Right lobe of liver (tissue), 4 donors: Measurements from ENCODE around the gene RPL4.

ENCODE experiments used
- CTCF ChIP-seq, 4 donors: fragments of 200-600 bp in 3 of 4; fragments of 450-650 bp in 1 of 4; IDR thresholded peaks; one replicate each; pipeline versions ENCODE4 v1.5.1 to v1.8.0; 2016 to 2022; ENCODE audit warnings: antibody characterized with exemption in 4 of 4, mild to moderate bottlenecking in 2 of 4
- POLR2A ChIP-seq: fragments of 450-650 bp; IDR thresholded peaks from one replicate; pipeline ENCODE4 v1.6.1; 2017; ENCODE audit warnings: antibody characterized with exemption, mild to moderate bottlenecking
- donor health status: DM: no; HTN: no; CAD: no.
- donor health status: DM: no; HTN: no; CAD: no.
- donor health status: DM: no; HTN: yes; CAD: no.

GRCh38 chr15:66452420-66452819, 52.2 kb downstream of the RPL4 start:
- TF ChIP-seq CTCF (IDR thresholded peaks at IDR 0.05) (no peak), POLR2A (no peak)
